Measurements from ENCODE around the gene RELL2. TPM values are rescaled to one million over a fixed set of nuclear protein-coding genes. Genes with fewer than 3 reads are reported as not detected.

Gene RELL2
- total RNA-seq, 1 experiment from 2014 or later = 20.4 TPM

- Histone ChIP-seq H3K79me2 (ENCODE audit: low read length) (no peaks in the 10 kb centered on the region), H3K27me3 (ENCODE audit: low read length) (no peaks in the 10 kb centered on the region)
Measured at GRCh38 chr5:141681695-141682641, 45.2 kb downstream of the RELL2 start, which contains the start of gene ARAP3. Gene ARAP3, minus strand, starts transcription at chr5:141682230. Its CDS starts 1,744 bp downstream, at chr5:141680486.

GRCh38 chr5:141683596-141684141, 46.9 kb downstream of the RELL2 start:
- Histone ChIP-seq H3K36me3 (ENCODE audit: insufficient read depth, low read length) (no peaks in the 10 kb centered on the region), H3K4me2 (ENCODE audit: low read depth, low read length, poor library complexity, severe bottlenecking) (no peak overlapping the region)

More at GRCh38 chr5:141681695-141682641, 45.2 kb downstream of the RELL2 start, which contains the start of gene ARAP3:
- no peaks in the 10 kb centered on the region for H3K9me3 ChIP-seq (ENCODE audit: low read length)
- H3K4me1 ChIP-seq (ENCODE audit: low read length) = no peaks in the 10 kb centered on the region
- H4K20me1 ChIP-seq (ENCODE audit: insufficient read depth, low read depth, low read length) = no peaks in the 10 kb centered on the region
- H2AFZ ChIP-seq (ENCODE audit: low read length) = no peak within 1 kb of the TSS
- no peak within 1 kb of the TSS for H3K4me3 ChIP-seq (ENCODE audit: low read length)
- H3K9me2 ChIP-seq (replicated peaks; ENCODE audit: insufficient read depth, low read length) = no peaks in the 10 kb centered on the region
- no peak within 1 kb of the TSS for H3K9ac ChIP-seq (ENCODE audit: low read length)
- H3K27ac ChIP-seq (ENCODE audit: low read length) = no peak within 1 kb of the TSS
- no peak within 1 kb of the TSS for H3K4me2 ChIP-seq (ENCODE audit: low read depth, low read length, poor library complexity, severe bottlenecking)
- DNase-seq = no peak
- no peaks in the 10 kb centered on the region for H3K36me3 ChIP-seq (ENCODE audit: insufficient read depth, low read length)

GRCh38 chr5:141685591-141685990, 48.8 kb downstream of the RELL2 start:
- Histone ChIP-seq H3K4me1 (ENCODE audit: low read length) (no peaks in the 10 kb centered on the region), H3K4me3 (ENCODE audit: low read length) (no peak overlapping the region), H2AFZ (ENCODE audit: low read length) (no peak overlapping the region), H3K4me2 (ENCODE audit: low read depth, low read length, poor library complexity, severe bottlenecking) (no peak overlapping the region), H3K9ac (ENCODE audit: low read length) (no peak overlapping the region), H3K27me3 (ENCODE audit: low read length) (no peaks in the 10 kb centered on the region), H3K79me2 (ENCODE audit: low read length) (no peaks in the 10 kb centered on the region), H3K9me3 (ENCODE audit: low read length) (no peaks in the 10 kb centered on the region), H3K9me2 (replicated peaks; ENCODE audit: insufficient read depth, low read length) (no peaks in the 10 kb centered on the region), H3K27ac (ENCODE audit: low read length) (no peak overlapping the region), H3K36me3 (ENCODE audit: insufficient read depth, low read length) (no peaks in the 10 kb centered on the region), H4K20me1 (ENCODE audit: insufficient read depth, low read depth, low read length) (no peaks in the 10 kb centered on the region)
- no peak for DNase-seq

More at GRCh38 chr5:141683596-141684141, 46.9 kb downstream of the RELL2 start:
- Histone ChIP-seq H3K4me3 (ENCODE audit: low read length) (no peak overlapping the region), H3K27ac (ENCODE audit: low read length) (no peak overlapping the region), H3K79me2 (ENCODE audit: low read length) (no peaks in the 10 kb centered on the region), H3K9me3 (ENCODE audit: low read length) (no peaks in the 10 kb centered on the region), H3K4me1 (ENCODE audit: low read length) (no peaks in the 10 kb centered on the region), H3K27me3 (ENCODE audit: low read length) (no peaks in the 10 kb centered on the region), H4K20me1 (ENCODE audit: insufficient read depth, low read depth, low read length) (no peaks in the 10 kb centered on the region), H3K9me2 (replicated peaks; ENCODE audit: insufficient read depth, low read length) (no peaks in the 10 kb centered on the region), H2AFZ (ENCODE audit: low read length) (no peak overlapping the region), H3K9ac (ENCODE audit: low read length) (no peak overlapping the region)
- DNase-seq = no peak

- H3K36me3 ChIP-seq (ENCODE audit: insufficient read depth, low read length) = no peaks in the 10 kb centered on the region
- no peaks in the 10 kb centered on the region for H3K4me1 ChIP-seq (ENCODE audit: low read length)
- no peak overlapping the region for H3K27ac ChIP-seq (ENCODE audit: low read length)
- H3K4me2 ChIP-seq (ENCODE audit: low read depth, low read length, poor library complexity, severe bottlenecking) = no peak overlapping the region
- no peaks in the 10 kb centered on the region for H3K9me3 ChIP-seq (ENCODE audit: low read length)
- no peaks in the 10 kb centered on the region for H4K20me1 ChIP-seq (ENCODE audit: insufficient read depth, low read depth, low read length)
- H3K79me2 ChIP-seq (ENCODE audit: low read length) = no peaks in the 10 kb centered on the region
- no peak overlapping the region for H3K9ac ChIP-seq (ENCODE audit: low read length)
- DNase-seq = no peak
- H3K9me2 ChIP-seq (replicated peaks; ENCODE audit: insufficient read depth, low read length) = no peaks in the 10 kb centered on the region
- no peak overlapping the region for H2AFZ ChIP-seq (ENCODE audit: low read length)
- H3K27me3 ChIP-seq (ENCODE audit: low read length) = no peaks in the 10 kb centered on the region
- no peak overlapping the region for H3K4me3 ChIP-seq (ENCODE audit: low read length)
Measured at GRCh38 chr5:141686648-141687416, 50.0 kb downstream of the RELL2 start.

Small RNA genes lying within 50 kb of the gene (small RNA-seq; reads per million reads assigned to genes)
- 0.12 reads per million for gene RPS27AP10

Other genes with a start within 250 kb of the RELL2 start
- gene PCDHGB4, start 249.3 kb upstream of the RELL2 start, total RNA-seq (2014; rRNA removed; shearing (Covaris generic); ENCODE audit: low replicate concordance) = 6.3 and 10.0 TPM in 2 replicates
- 8.8 and 9.6 TPM in 2 replicates for gene PCDHGA8, start 244.4 kb upstream of the RELL2 start, total RNA-seq (2014; rRNA removed; shearing (Covaris generic); ENCODE audit: low replicate concordance)
- gene PCDHGB5, start 239.1 kb upstream of the RELL2 start, total RNA-seq (2014; rRNA removed; shearing (Covaris generic); ENCODE audit: low replicate concordance) = 17.0 and 26.4 TPM in 2 replicates
- gene PCDHGA9, start 234.2 kb upstream of the RELL2 start, total RNA-seq (2014; rRNA removed; shearing (Covaris generic); ENCODE audit: low replicate concordance) = 13.0 and 15.7 TPM in 2 replicates
- gene PCDHGB6, start 229.0 kb upstream of the RELL2 start, total RNA-seq (2014; rRNA removed; shearing (Covaris generic); ENCODE audit: low replicate concordance) = 5.5 and 8.8 TPM in 2 replicates
- 8.5 and 11.2 TPM in 2 replicates for gene PCDHGA10, start 224.0 kb upstream of the RELL2 start, total RNA-seq (2014; rRNA removed; shearing (Covaris generic); ENCODE audit: low replicate concordance)
- 6.3 and 10.4 TPM in 2 replicates for gene PCDHGB7, start 219.3 kb upstream of the RELL2 start, total RNA-seq (2014; rRNA removed; shearing (Covaris generic); ENCODE audit: low replicate concordance)
- 9.3 and 10.4 TPM in 2 replicates for gene PCDHGA11, start 215.9 kb upstream of the RELL2 start, total RNA-seq (2014; rRNA removed; shearing (Covaris generic); ENCODE audit: low replicate concordance)
- 6.6 and 7.8 TPM in 2 replicates for gene PCDHGA12, start 206.5 kb upstream of the RELL2 start, total RNA-seq (2014; rRNA removed; shearing (Covaris generic); ENCODE audit: low replicate concordance)
- gene PCDHGC3, start 161.0 kb upstream of the RELL2 start, total RNA-seq (2014; rRNA removed; shearing (Covaris generic); ENCODE audit: low replicate concordance) = 61.3 and 75.2 TPM in 2 replicates
- gene PCDHGC4, start 152.0 kb upstream of the RELL2 start, total RNA-seq (2014; rRNA removed; shearing (Covaris generic); ENCODE audit: low replicate concordance) = 7.0 and 11.8 TPM in 2 replicates
- 5.1 and 5.8 TPM in 2 replicates for gene PCDHGC5, start 147.9 kb upstream of the RELL2 start, total RNA-seq (2014; rRNA removed; shearing (Covaris generic); ENCODE audit: low replicate concordance)
- 147 and 181 TPM in 2 replicates for gene DIAPH1, start 18.0 kb upstream of the RELL2 start, total RNA-seq (2014; rRNA removed; shearing (Covaris generic); ENCODE audit: low replicate concordance)
- 96.0 and 128 TPM in 2 replicates for gene HDAC3, start 148 bp upstream of the RELL2 start, total RNA-seq (2014; rRNA removed; shearing (Covaris generic); ENCODE audit: low replicate concordance)
- 14.6 and 19.3 TPM in 2 replicates for gene FCHSD1, start 14.4 kb downstream of the RELL2 start, total RNA-seq (2014; rRNA removed; shearing (Covaris generic); ENCODE audit: low replicate concordance)
- gene ARAP3, start 45.2 kb downstream of the RELL2 start, total RNA-seq (2014; rRNA removed; shearing (Covaris generic); ENCODE audit: low replicate concordance) = 0.07 TPM in 1 of 2 replicates, not detected in the other
- gene PCDH1, start 241.4 kb downstream of the RELL2 start, total RNA-seq (2014; rRNA removed; shearing (Covaris generic); ENCODE audit: low replicate concordance) = not detected in 2 replicates